ENCODE results near the gene RNU1-1. TPM values are rescaled to one million over a fixed set of nuclear protein-coding genes. Genes with fewer than 3 reads are reported as not detected.
"Not testable (repeated sequence)": the region's sequence is repeated elsewhere in the genome, so short reads cannot be mapped to it uniquely, and the experiment has no call there.

Gene RNU1-1
- total RNA-seq, 4 donors from 2014 or later: under 0.01 TPM

GRCh38 chr1:16536796-16537195 lies 22.7 kb upstream of the RNU1-1 start:
- DNase-seq; H3K4me3 ChIP-seq; H3K9me3 ChIP-seq; H3K27ac ChIP-seq; intact Hi-C loops (cut with DNase I); H3K36me3 ChIP-seq: not testable (repeated sequence)
- 81 to 87% methylated on average over 9 to 15 of the region's 15 CpGs for WGBS, 2 donors
- peaks cover 3 to 51% (median 10%) of the 10 kb centered on the region in 4 donors for H3K27me3 ChIP-seq
- peaks cover 0 to 18% (median 0%) of the 10 kb centered on the region in 3 donors for H3K4me1 ChIP-seq

GRCh38 chr1:16535898-16536297 lies 21.8 kb upstream of the RNU1-1 start:
- Histone ChIP-seq H3K27me3 (peaks cover 4 to 59% (median 10%) of the 10 kb centered on the region in 4 donors), H3K4me1 (peaks cover 0 to 18% (median 0%) of the 10 kb centered on the region in 3 donors)
- DNase-seq; H3K9me3 ChIP-seq; intact Hi-C loops (cut with DNase I); H3K4me3 ChIP-seq; H3K36me3 ChIP-seq; H3K27ac ChIP-seq: not testable (repeated sequence)
- WGBS, 2 donors: 62 to 65% methylated on average over 10 to 15 of the region's 22 CpGs

GRCh38 chr1:16535487-16535886 lies 21.4 kb upstream of the RNU1-1 start:
- H3K4me3 ChIP-seq: peak overlapping the region in 2 of 4 donors; percentile 21 to 56
- H3K9me3 ChIP-seq; DNase-seq; intact Hi-C loops (cut with DNase I); H3K27ac ChIP-seq; H3K36me3 ChIP-seq: not testable (repeated sequence)
- 26 to 51% methylated on average over 14 to 17 of the region's 34 CpGs for WGBS, 2 donors
- peaks cover 4 to 63% (median 10%) of the 10 kb centered on the region in 4 donors for H3K27me3 ChIP-seq
- peaks cover 0 to 18% (median 0%) of the 10 kb centered on the region in 3 donors for H3K4me1 ChIP-seq

- DNase-seq; H3K9me3 ChIP-seq; H3K27ac ChIP-seq; intact Hi-C loops (cut with DNase I); H3K36me3 ChIP-seq: not testable (repeated sequence)
- WGBS, 2 donors: 9% methylated on average over 7 of the region's 43 CpGs; no CpG with 5 or more reads in 1 of the 2 donors
- H3K4me3 ChIP-seq: peak overlapping the region in 2 of 4 donors; percentile 21 to 56
- peaks cover 4 to 66% (median 10%) of the 10 kb centered on the region in 4 donors for H3K27me3 ChIP-seq
- peaks cover 0 to 18% (median 0%) of the 10 kb centered on the region in 3 donors for H3K4me1 ChIP-seq
Observed at GRCh38 chr1:16534829-16535456, 20.9 kb upstream of the RNU1-1 start.

- peak overlapping the region in 2 of 4 donors; percentile 21 to 56 for H3K4me3 ChIP-seq
- H3K36me3 ChIP-seq: not testable (repeated sequence)
- H3K4me1 ChIP-seq: peaks cover 0 to 18% (median 0%) of the 10 kb centered on the region in 3 donors
Observed at GRCh38 chr1:16534239-16534828, 20.2 kb upstream of the RNU1-1 start.

GRCh38 chr1:16532235-16532991 lies 18.3 kb upstream of the RNU1-1 start:
- H3K4me3 ChIP-seq; H3K36me3 ChIP-seq; DNase-seq; H3K9me3 ChIP-seq; intact Hi-C loops (cut with DNase I); H3K27ac ChIP-seq: not testable (repeated sequence)
- 32 to 74% methylated on average over 5 to 7 of the region's 32 CpGs for WGBS, 2 donors
- Histone ChIP-seq H3K4me1 (peaks cover 0 to 18% (median 0%) of the 10 kb centered on the region in 3 donors), H3K27me3 (peaks cover 4 to 66% (median 10%) of the 10 kb centered on the region in 4 donors)

More at GRCh38 chr1:16534239-16534828, 20.2 kb upstream of the RNU1-1 start:
- WGBS, 2 donors: 4 to 15% methylated on average over 18 to 26 of the region's 44 CpGs
- H3K27ac ChIP-seq; DNase-seq; intact Hi-C loops (cut with DNase I); H3K9me3 ChIP-seq: not testable (repeated sequence)
- H3K27me3 ChIP-seq: peaks cover 4 to 71% (median 10%) of the 10 kb centered on the region in 4 donors

- H3K4me3 ChIP-seq; intact Hi-C loops (cut with DNase I); H3K9me3 ChIP-seq; H3K27ac ChIP-seq; H3K4me1 ChIP-seq; H3K36me3 ChIP-seq; DNase-seq: not testable (repeated sequence)
- WGBS, 2 donors: 77 to 79% methylated on average over 3 of the region's 3 CpGs
- peaks cover 0 to 42% (median 4%) of the 10 kb centered on the region in 4 donors for H3K27me3 ChIP-seq
Observed at GRCh38 chr1:16528338-16528737, 14.3 kb upstream of the RNU1-1 start.

GRCh38 chr1:16525769-16526168 lies 11.7 kb upstream of the RNU1-1 start:
- H3K36me3 ChIP-seq; H3K9me3 ChIP-seq; H3K27ac ChIP-seq; H3K4me3 ChIP-seq; DNase-seq; H3K4me1 ChIP-seq; intact Hi-C loops (cut with DNase I): not testable (repeated sequence)
- H3K27me3 ChIP-seq: peaks cover 0 to 24% (median 0%) of the 10 kb centered on the region in 4 donors

GRCh38 chr1:16521679-16522078 lies 7.6 kb upstream of the RNU1-1 start:
- 61 to 64% methylated on average over 5 of the region's 5 CpGs for WGBS, 2 donors
- intact Hi-C loops (cut with DNase I); H3K36me3 ChIP-seq; H3K4me1 ChIP-seq; H3K9me3 ChIP-seq; H3K4me3 ChIP-seq; H3K27ac ChIP-seq; DNase-seq: not testable (repeated sequence)
- peaks cover 0 to 48% (median 2%) of the 10 kb centered on the region in 4 donors for H3K27me3 ChIP-seq

Measured in esophagus squamous epithelium (tissue), 5 donors.